HepG2 (cell line): ENCODE data around the gene SYTL2. TPM values are rescaled to one million over a fixed set of nuclear protein-coding genes. Genes with fewer than 3 reads are reported as not detected.

Experiments used
- BRD4 ChIP-seq: sonication (generic); formaldehyde crosslinking; IDR thresholded peaks from 2 replicates; pipeline ENCODE4 v1.4.0; 2020; ENCODE audit warnings: missing genetic modification reagents
- GABPB1 ChIP-seq: IDR thresholded peaks from 2 replicates; pipeline ENCODE4 v1.6.1; 2016; ENCODE audit warnings: mild to moderate bottlenecking, missing genetic modification reagents, moderate library complexity, missing compliant biosample characterization
- NONO ChIP-seq, 2 experiments: fragments of 450-650 bp in 1 of 2; sonication (generic) in 1 of 2; formaldehyde crosslinking in 1 of 2; IDR thresholded peaks in 1 of 2; conservative IDR thresholded peaks in 1 of 2; 2 replicates each; pipeline versions ENCODE4 v1.6.1 to v1.8.0; 2017 to 2022; ENCODE audit warnings: mild to moderate bottlenecking in 1 of 2, missing genetic modification reagents in 1 of 2, moderate library complexity in 1 of 2
- NRL ChIP-seq: sonication (generic); formaldehyde crosslinking; IDR thresholded peaks from 2 replicates; pipeline ENCODE4 v1.5.0; 2020; ENCODE audit warnings: missing genetic modification reagents, mild to moderate bottlenecking, moderate library complexity, borderline replicate concordance
- POLR2A ChIP-seq, 2 experiments: IDR thresholded peaks; 2 replicates each; pipeline ENCODE4 v1.6.1; 2011; ENCODE audit warnings: low read depth in 2 of 2, low read length in 2 of 2, mild to moderate bottlenecking in 1 of 2, moderate library complexity in 1 of 2; ENCODE audit not compliant: insufficient read depth in 1 of 2
- POLR2G ChIP-seq: fragments of 200-400 bp; formaldehyde crosslinking; IDR thresholded peaks from 2 replicates; pipeline ENCODE4 v1.6.1; 2018; ENCODE audit warnings: mild to moderate bottlenecking, low read depth, low read length, moderate library complexity
- PRMT3 ChIP-seq: sonication (generic); formaldehyde crosslinking; IDR thresholded peaks from 2 replicates; pipeline ENCODE4 v1.8.1; 2022; ENCODE audit warnings: low read depth, mild to moderate bottlenecking, moderate library complexity, missing genetic modification reagents, borderline replicate concordance
- SMAD9 ChIP-seq: sonication (generic); formaldehyde crosslinking; IDR thresholded peaks from 2 replicates; pipeline ENCODE4 v1.5.1; 2020; ENCODE audit warnings: mild to moderate bottlenecking, missing genetic modification reagents
- SRSF1 ChIP-seq: fragments of 200-400 bp; formaldehyde crosslinking; optimal IDR thresholded peaks from 2 replicates; pipeline ENCODE3; 2017; ENCODE audit warnings: mild to moderate bottlenecking, low read depth, low read length, moderate library complexity
- TBX2 ChIP-seq: sonication (generic); formaldehyde crosslinking; IDR thresholded peaks from 2 replicates; pipeline ENCODE4 v1.5.0; 2020; ENCODE audit warnings: missing genetic modification reagents, mild to moderate bottlenecking, borderline replicate concordance
- ZNF430 ChIP-seq: sonication (generic); formaldehyde crosslinking; IDR thresholded peaks from 2 replicates; pipeline ENCODE4 v1.9.0; 2021; ENCODE audit warnings: mild to moderate bottlenecking, missing genetic modification reagents
- ZNF577 ChIP-seq: sonication (generic); formaldehyde crosslinking; IDR thresholded peaks from 2 replicates; pipeline ENCODE4 v1.4.0; 2020; ENCODE audit warnings: mild to moderate bottlenecking, low read depth, missing genetic modification reagents, borderline replicate concordance
- ZNF747 ChIP-seq: sonication (generic); formaldehyde crosslinking; IDR thresholded peaks from 2 replicates; pipeline ENCODE4 v1.8.1; 2023; ENCODE audit warnings: missing genetic modification reagents, mild to moderate bottlenecking, borderline replicate concordance
- ZNF788 ChIP-seq: sonication (generic); formaldehyde crosslinking; IDR thresholded peaks from 2 replicates; pipeline ENCODE4 v1.5.0; 2020; ENCODE audit warnings: mild to moderate bottlenecking, missing genetic modification reagents, borderline replicate concordance
- ZSCAN31 ChIP-seq: sonication (generic); formaldehyde crosslinking; IDR thresholded peaks from 2 replicates; pipeline ENCODE4 v1.5.0; 2020; ENCODE audit warnings: low read depth, mild to moderate bottlenecking, missing genetic modification reagents
- polyA plus RNA-seq, 8 experiments: library from polyadenylated mRNA; depleted of rRNA in 3 of 8; stranded (reverse) in 7 of 8; unstranded in 1 of 8; fragments of >200 nt; fragmentation: Illumina TruSeq in 4 of 8; extraction: Trizol in 4 of 8; gene quantifications; 2 replicates each; pipeline versions ENCODE4 v1.2.1 to v1.2.3, GENCODE V29; 2011 to 2016; ENCODE audit warnings: low read depth in 4 of 8, missing spikeins in 1 of 8, mixed read lengths in 1 of 8; ENCODE audit not compliant: insufficient read depth in 1 of 8
- total RNA-seq, 5 experiments: library from RNA; depleted of rRNA; stranded (reverse); fragments of >200 nt; fragmentation: Illumina TruSeq; extraction: Trizol; gene quantifications; 2 replicates each; pipeline ENCODE4 v1.2.3, GENCODE V29; 2016; ENCODE audit warnings: low read depth in 1 of 5
- TF ChIP-seq, protein P1 (sequence below), 2 experiments: sonication (generic) in 1 of 2; formaldehyde crosslinking in 1 of 2; IDR thresholded peaks; 2 replicates each; pipeline versions ENCODE4 v1.4.0 to v1.6.1; 2018 to 2020; ENCODE audit warnings: missing genetic modification reagents in 2 of 2, borderline replicate concordance in 1 of 2, low read depth in 1 of 2, mild to moderate bottlenecking in 1 of 2, missing biosample characterization in 1 of 2
- TF ChIP-seq, protein P2 (sequence below): IDR thresholded peaks from 2 replicates; pipeline ENCODE4 v1.6.1; 2012; ENCODE audit warnings: low read length, improper control_type of control experiment
- TF ChIP-seq, protein P3 (sequence below): sonication (generic); formaldehyde crosslinking; IDR thresholded peaks from 2 replicates; pipeline ENCODE4 v1.8.0; 2022; ENCODE audit warnings: missing genetic modification reagents, mild to moderate bottlenecking, borderline replicate concordance
- TF ChIP-seq, protein P4 (sequence below): sonication (generic); formaldehyde crosslinking; conservative IDR thresholded peaks from 2 replicates; pipeline ENCODE4 v1.8.1; 2023; ENCODE audit warnings: missing genetic modification reagents

The SYTL2 gene
- total and polyA plus RNA-seq, 2 of the 13 experiments (the other 11 are each of a cell fraction or from before 2014, with no cell fraction given) = 0.77 to 0.90 TPM

DNA sequence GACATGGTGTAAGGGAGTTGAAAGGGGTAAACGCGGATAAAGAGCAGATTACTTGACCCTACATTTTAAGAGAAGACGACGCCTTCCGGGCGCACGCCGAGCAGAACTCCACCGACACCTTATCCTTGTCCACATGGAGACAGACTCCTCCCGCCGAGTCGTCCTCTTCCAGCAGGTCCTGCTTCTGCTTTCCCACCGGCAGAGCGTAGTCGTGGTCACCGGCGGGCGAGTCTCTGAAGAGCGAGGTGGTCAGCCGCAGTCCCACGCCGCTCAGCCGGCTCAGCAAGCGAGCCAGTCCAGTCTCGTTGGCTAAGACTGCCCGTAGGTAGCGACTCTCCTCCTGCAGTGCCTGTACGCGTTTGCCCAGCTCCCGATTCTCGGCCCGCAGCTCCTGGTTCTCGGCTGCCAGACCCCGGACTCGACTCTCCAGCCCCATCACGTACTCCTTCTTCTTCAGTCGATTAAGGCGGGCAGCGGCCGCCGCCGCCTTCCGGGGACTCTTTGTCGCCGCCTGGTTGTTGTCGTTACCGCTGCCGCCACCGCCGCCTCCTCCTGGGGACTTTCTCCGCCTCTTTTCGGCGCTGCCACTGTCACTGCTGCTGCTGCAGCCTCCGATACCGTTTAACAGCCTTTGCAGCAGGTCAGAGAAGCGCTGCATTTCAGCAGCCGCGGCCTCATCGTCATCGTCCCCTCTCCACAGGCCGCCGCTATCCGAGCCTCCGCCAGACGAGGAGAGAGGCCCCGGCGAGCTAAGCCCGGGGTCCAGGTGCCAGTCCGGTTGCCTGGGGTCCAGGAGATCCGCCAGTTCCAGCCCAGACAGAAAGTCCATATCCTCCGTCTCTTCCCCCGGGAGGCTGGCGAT is 147.0 kb downstream of the SYTL2 start (continued):
- TF ChIP-seq, protein P1, sequence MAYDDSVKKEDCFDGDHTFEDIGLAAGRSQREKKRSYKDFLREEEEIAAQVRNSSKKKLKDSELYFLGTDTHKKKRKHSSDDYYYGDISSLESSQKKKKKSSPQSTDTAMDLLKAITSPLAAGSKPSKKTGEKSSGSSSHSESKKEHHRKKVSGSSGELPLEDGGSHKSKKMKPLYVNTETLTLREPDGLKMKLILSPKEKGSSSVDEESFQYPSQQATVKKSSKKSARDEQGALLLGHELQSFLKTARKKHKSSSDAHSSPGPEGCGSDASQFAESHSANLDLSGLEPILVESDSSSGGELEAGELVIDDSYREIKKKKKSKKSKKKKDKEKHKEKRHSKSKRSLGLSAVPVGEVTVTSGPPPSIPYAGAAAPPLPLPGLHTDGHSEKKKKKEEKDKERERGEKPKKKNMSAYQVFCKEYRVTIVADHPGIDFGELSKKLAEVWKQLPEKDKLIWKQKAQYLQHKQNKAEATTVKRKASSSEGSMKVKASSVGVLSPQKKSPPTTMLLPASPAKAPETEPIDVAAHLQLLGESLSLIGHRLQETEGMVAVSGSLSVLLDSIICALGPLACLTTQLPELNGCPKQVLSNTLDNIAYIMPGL (CRISPR knock-in tag; IDR thresholded peaks at IDR 0.05; ENCODE audit: borderline replicate concordance in 1 of 2, low read depth in 1 of 2) = peak; percentile 25 to 92; a peak in 2 of 4 replicates
- TF ChIP-seq NRL (CRISPR knock-in tag) (no peak), TBX2 (CRISPR knock-in tag) (peak; percentile 43; the same call in 1 of the 2 replicates), GABPB1 (CRISPR knock-in tag) (0 out of 2 replicates have a peak, but pooled peaks have one; percentile 5), SMAD9 (CRISPR knock-in tag) (peak; percentile 69; the same call in 1 of the 2 replicates), ZNF788 (CRISPR knock-in tag) (peak; percentile 41; the same call in 1 of the 2 replicates), BRD4 (0 out of 2 replicates have a peak, but pooled peaks have one; percentile 30), POLR2A (IDR thresholded peaks at IDR 0.05; ENCODE audit: insufficient read depth in 1 of 2, low read depth in 2 of 2, low read length in 2 of 2) (0 out of 4 replicates have a peak, but pooled peaks of 1 of the 2 experiments have one; percentile 27), SRSF1 (peak; percentile 79), NONO (IDR thresholded peaks at IDR 0.05) (no peak), NONO (CRISPR knock-in tag; conservative IDR thresholded peaks at IDR 0.05) (0 out of 2 replicates have a peak, but pooled peaks have one; percentile 9), ZSCAN31 (CRISPR knock-in tag) (peak; percentile 59; the same call in 1 of the 2 replicates), ZNF577 (CRISPR knock-in tag) (0 out of 2 replicates have a peak, but pooled peaks have one; percentile 6), POLR2G (no peak), ZNF430 (CRISPR knock-in tag) (no peak), PRMT3 (CRISPR knock-in tag) (0 out of 2 replicates have a peak, but pooled peaks have one; percentile 27), ZNF747 (CRISPR knock-in tag) (0 out of 2 replicates have a peak, but pooled peaks have one; percentile 37)
- TF ChIP-seq, protein P2, sequence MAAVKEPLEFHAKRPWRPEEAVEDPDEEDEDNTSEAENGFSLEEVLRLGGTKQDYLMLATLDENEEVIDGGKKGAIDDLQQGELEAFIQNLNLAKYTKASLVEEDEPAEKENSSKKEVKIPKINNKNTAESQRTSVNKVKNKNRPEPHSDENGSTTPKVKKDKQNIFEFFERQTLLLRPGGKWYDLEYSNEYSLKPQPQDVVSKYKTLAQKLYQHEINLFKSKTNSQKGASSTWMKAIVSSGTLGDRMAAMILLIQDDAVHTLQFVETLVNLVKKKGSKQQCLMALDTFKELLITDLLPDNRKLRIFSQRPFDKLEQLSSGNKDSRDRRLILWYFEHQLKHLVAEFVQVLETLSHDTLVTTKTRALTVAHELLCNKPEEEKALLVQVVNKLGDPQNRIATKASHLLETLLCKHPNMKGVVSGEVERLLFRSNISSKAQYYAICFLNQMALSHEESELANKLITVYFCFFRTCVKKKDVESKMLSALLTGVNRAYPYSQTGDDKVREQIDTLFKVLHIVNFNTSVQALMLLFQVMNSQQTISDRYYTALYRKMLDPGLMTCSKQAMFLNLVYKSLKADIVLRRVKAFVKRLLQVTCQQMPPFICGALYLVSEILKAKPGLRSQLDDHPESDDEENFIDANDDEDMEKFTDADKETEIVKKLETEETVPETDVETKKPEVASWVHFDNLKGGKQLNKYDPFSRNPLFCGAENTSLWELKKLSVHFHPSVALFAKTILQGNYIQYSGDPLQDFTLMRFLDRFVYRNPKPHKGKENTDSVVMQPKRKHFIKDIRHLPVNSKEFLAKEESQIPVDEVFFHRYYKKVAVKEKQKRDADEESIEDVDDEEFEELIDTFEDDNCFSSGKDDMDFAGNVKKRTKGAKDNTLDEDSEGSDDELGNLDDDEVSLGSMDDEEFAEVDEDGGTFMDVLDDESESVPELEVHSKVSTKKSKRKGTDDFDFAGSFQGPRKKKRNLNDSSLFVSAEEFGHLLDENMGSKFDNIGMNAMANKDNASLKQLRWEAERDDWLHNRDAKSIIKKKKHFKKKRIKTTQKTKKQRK = no peak
- TF ChIP-seq, protein P3, sequence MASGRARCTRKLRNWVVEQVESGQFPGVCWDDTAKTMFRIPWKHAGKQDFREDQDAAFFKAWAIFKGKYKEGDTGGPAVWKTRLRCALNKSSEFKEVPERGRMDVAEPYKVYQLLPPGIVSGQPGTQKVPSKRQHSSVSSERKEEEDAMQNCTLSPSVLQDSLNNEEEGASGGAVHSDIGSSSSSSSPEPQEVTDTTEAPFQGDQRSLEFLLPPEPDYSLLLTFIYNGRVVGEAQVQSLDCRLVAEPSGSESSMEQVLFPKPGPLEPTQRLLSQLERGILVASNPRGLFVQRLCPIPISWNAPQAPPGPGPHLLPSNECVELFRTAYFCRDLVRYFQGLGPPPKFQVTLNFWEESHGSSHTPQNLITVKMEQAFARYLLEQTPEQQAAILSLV (CRISPR knock-in tag) = peak; percentile 24; the same call in 1 of the 2 replicates
- TF ChIP-seq, protein P4, sequence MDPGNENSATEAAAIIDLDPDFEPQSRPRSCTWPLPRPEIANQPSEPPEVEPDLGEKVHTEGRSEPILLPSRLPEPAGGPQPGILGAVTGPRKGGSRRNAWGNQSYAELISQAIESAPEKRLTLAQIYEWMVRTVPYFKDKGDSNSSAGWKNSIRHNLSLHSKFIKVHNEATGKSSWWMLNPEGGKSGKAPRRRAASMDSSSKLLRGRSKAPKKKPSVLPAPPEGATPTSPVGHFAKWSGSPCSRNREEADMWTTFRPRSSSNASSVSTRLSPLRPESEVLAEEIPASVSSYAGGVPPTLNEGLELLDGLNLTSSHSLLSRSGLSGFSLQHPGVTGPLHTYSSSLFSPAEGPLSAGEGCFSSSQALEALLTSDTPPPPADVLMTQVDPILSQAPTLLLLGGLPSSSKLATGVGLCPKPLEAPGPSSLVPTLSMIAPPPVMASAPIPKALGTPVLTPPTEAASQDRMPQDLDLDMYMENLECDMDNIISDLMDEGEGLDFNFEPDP = 0 out of 2 replicates have a peak, but pooled peaks have one; percentile 70
